Activated CD4-positive, alpha-beta memory T cell treated with anti-CD3 and anti-CD28 coated beads, Interleukin-2, amount 10 ng/mL, durations not matched to agents 7 days and 5 days (primary cell): ENCODE results near the gene RET. TPM values are rescaled to one million over a fixed set of nuclear protein-coding genes. Genes with fewer than 3 reads are reported as not detected.

Source experiments
- CTCF ChIA-PET: fragments of 350-600 bp; sonication (Branson Sonifier 250); formaldehyde crosslinking; loops from one replicate; lab custom pipeline; 2021; ENCODE audit warnings: antibody characterized with exemption, inconsistent platforms; lab: Charles Lee
- POLR2A ChIA-PET: fragments of 350-600 bp; sonication (Branson Sonifier 250); formaldehyde crosslinking; loops from one replicate; lab custom pipeline; 2021; ENCODE audit warnings: antibody characterized with exemption; lab: Charles Lee
- DNase-seq: peaks from one replicate; pipeline ENCODE4 v3.0.0-alpha.2; 2020
- H3K27ac Mint-ChIP-seq: one replicate; pipeline ENCODE4 v1.8.0; 2021; ENCODE audit warnings: mild to moderate bottlenecking, mixed read lengths
- H3K27me3 Mint-ChIP-seq: one replicate; pipeline ENCODE4 v1.8.0; 2021; ENCODE audit warnings: mixed read lengths
- H3K36me3 Mint-ChIP-seq: one replicate; pipeline ENCODE4 v1.8.0; 2021; ENCODE audit warnings: low read depth, mixed read lengths
- H3K4me1 Mint-ChIP-seq: one replicate; pipeline ENCODE4 v1.8.0; 2021; ENCODE audit warnings: mixed read lengths
- H3K4me3 Mint-ChIP-seq: one replicate; pipeline ENCODE4 v1.8.0; 2021; ENCODE audit warnings: mild to moderate bottlenecking, mixed read lengths
- H3K9me3 Mint-ChIP-seq: one replicate; pipeline ENCODE4 v1.8.0; 2021; ENCODE audit warnings: mixed read lengths
- total RNA-seq, 2 experiments: library from RNA; stranded (reverse); gene quantifications; one replicate each; pipeline ENCODE4 v1.2.3, GENCODE V29; 2021

RET gene
- under 1 TPM; 0.28 to 0.50 TPM for total RNA-seq

- CTCF ChIA-PET: no interaction called here
- H3K4me3 Mint-ChIP-seq: peak within 1 kb of the TSS; percentile 61
- no peaks in the 10 kb centered on the region for H3K36me3 Mint-ChIP-seq
- no peak within 1 kb of the TSS for H3K27ac Mint-ChIP-seq
- POLR2A ChIA-PET: interaction anchor here (0.5 kb wide), 1 partner anchor 347 kb away, joined by 3 read pairs; no protein-coding TSS in a partner anchor
- no peaks in the 10 kb centered on the region for H3K9me3 Mint-ChIP-seq
- H3K4me1 Mint-ChIP-seq: peaks cover 10% of the 10 kb centered on the region
- peaks cover 42% of the 10 kb centered on the region for H3K27me3 Mint-ChIP-seq
- peak; percentile 65 for DNase-seq
Observed at GRCh38 chr10:43076876-43077420, at the start of gene RET. Gene RET, plus strand, starts transcription at chr10:43077069. Its CDS starts 190 bp downstream, at chr10:43077259.

DNA sequence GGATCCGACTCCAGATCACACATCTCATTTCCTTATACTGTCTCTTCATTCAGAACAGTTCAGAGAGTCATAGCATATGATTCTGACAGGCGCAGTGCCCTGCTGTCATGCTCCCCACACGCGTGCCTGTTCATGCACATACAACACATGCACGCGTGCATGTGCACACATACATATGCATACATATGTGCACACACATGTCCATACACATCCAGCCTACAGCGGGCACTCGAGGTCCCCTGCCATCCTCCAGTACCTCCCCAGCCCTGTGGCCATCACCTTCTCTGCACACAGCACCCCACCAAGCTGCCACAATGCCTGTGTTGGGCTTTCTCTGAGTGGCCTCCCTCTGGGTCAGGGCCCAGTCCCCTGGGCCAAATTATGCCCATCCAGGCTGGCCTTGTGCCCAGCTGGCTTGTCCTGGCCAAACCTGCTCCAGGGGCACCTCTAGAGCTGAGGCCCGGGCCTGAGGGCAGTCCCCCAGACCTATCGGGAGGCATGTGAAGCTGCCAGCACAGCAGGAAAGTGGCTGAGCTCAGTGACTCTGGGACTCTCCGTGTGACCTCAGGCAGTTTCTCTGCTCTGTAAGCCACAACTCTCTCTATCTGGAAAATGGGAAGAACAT lies 49.4 kb upstream of the RET start:
- DNase-seq: no peak
- ChIA-PET CTCF (no interaction called here), POLR2A (no interaction called here)
- Mint-ChIP-seq H3K9me3 (peaks cover 2% of the 10 kb centered on the region), H3K4me1 (no peaks in the 10 kb centered on the region), H3K4me3 (no peak overlapping the region), H3K27ac (no peak overlapping the region), H3K27me3 (no peaks in the 10 kb centered on the region), H3K36me3 (no peaks in the 10 kb centered on the region)

DNA sequence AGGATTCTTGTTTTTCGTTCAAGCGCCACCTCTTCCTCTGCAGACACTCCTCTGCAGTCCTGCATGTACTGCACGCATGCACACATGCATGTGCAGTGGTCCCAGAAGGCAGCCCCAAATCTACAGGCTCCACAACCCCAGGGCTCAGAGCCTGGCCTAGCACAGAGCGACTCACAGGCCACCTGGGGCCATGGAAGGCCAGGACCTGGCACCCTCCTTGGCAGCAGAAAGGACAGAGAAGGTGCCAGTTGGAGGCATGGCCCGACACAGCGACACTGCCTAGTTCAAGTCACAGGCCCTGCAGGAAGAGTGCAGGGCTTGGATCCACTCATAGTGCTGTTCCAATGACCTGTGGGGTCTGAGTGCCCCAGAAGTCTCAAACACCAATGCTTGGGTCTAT lies 48.7 kb upstream of the RET start:
- Mint-ChIP-seq H3K4me3 (no peak overlapping the region), H3K4me1 (no peaks in the 10 kb centered on the region), H3K9me3 (peaks cover 9% of the 10 kb centered on the region), H3K36me3 (no peaks in the 10 kb centered on the region), H3K27ac (no peak overlapping the region), H3K27me3 (peaks cover 3% of the 10 kb centered on the region)
- DNase-seq: no peak
- CTCF ChIA-PET: no interaction called here
- POLR2A ChIA-PET: no interaction called here

- POLR2A ChIA-PET: no interaction called here
- CTCF ChIA-PET: no interaction called here
- H3K27me3 Mint-ChIP-seq: peaks cover 3% of the 10 kb centered on the region
- no peak overlapping the region for H3K4me3 Mint-ChIP-seq
- H3K4me1 Mint-ChIP-seq: no peaks in the 10 kb centered on the region
- H3K36me3 Mint-ChIP-seq: no peaks in the 10 kb centered on the region
- peaks cover 11% of the 10 kb centered on the region for H3K9me3 Mint-ChIP-seq
- DNase-seq: no peak
- no peak overlapping the region for H3K27ac Mint-ChIP-seq
Observed at GRCh38 chr10:43029043-43029442, 47.8 kb upstream of the RET start.

DNA sequence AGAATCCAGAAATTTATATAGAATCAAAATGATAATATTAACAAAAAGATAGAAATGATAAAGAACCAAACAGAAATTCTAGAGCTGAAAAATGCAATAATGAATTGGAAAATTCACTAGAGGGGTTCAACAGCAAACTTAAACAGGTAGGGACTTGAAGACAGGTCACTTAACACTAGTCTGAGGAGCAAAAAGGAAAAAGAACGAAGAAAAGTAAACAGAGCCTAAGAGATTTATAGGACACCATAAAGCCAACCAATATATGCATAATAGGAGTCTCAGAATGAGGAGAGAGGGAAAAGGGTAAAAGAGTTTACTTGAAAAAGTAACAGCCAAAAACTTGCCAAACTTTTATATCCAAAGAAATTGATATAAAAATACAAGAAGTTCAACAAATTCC lies 44.3 kb upstream of the RET start:
- H3K9me3 Mint-ChIP-seq: peaks cover 11% of the 10 kb centered on the region
- no peaks in the 10 kb centered on the region for H3K4me1 Mint-ChIP-seq
- H3K27ac Mint-ChIP-seq: no peak overlapping the region
- ChIA-PET CTCF (no interaction called here), POLR2A (interaction anchor here (0.6 kb wide), 1 partner anchor 426 kb away, joined by 3 read pairs; no protein-coding TSS in a partner anchor)
- no peaks in the 10 kb centered on the region for H3K36me3 Mint-ChIP-seq
- no peak overlapping the region for H3K4me3 Mint-ChIP-seq
- no peak for DNase-seq
- peaks cover 3% of the 10 kb centered on the region for H3K27me3 Mint-ChIP-seq

GRCh38 chr10:43035800-43036199 lies 41.1 kb upstream of the RET start:
- CTCF ChIA-PET: no interaction called here
- Mint-ChIP-seq H3K36me3 (no peaks in the 10 kb centered on the region), H3K4me3 (no peak overlapping the region), H3K9me3 (peaks cover 11% of the 10 kb centered on the region), H3K27me3 (peaks cover 3% of the 10 kb centered on the region), H3K4me1 (no peaks in the 10 kb centered on the region), H3K27ac (no peak overlapping the region)
- POLR2A ChIA-PET: no interaction called here
- no peak for DNase-seq

DNA sequence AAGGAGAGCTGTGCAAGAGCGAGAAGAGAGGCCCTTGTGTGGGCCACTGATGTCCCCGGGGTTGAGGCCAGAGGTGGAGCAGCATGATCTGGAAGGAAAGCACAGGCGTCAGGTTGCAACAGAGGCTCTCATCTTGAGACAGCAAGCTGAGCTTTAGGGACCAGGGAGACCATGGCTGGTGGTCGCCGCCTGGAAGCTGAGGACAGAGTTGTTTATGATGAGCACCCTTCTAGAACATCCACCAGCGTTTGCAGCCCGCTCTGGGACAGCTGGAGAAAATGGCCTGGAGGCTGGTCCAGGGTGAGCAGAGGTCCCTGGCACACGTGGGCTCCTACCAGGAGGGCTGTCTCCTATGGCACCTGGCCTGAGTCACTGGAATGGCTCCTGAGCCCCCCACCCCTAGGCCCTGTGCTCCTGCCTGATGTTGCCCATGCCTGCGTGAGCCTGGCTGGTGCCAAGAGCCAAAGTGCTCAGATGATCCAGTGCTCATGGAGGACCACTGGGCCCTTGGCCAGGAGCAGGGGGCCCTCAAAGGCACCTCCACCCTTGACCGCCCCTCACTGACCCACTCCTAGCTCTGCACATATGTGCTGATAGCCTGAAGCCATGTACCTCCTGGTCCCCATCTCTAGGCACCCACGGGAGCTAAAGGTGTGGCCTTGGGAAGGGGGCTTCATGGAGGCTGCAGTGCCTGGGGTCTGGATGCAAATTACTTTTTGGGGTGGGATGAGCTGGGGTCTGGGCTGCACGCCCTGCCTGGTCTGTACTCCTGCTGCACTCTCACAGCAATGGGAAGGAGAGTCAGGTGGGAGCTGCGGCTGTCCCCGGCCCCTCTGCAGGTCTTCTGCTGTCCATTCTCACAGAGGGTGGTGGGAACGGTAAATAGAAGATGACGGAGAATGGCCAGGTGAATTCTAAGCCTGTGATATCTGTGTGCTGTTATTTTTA lies 40.1 kb upstream of the RET start:
- DNase-seq: peak; percentile 13
- Mint-ChIP-seq H3K9me3 (peaks cover 11% of the 10 kb centered on the region), H3K4me1 (no peaks in the 10 kb centered on the region), H3K4me3 (no peak overlapping the region), H3K36me3 (no peaks in the 10 kb centered on the region), H3K27me3 (peaks cover 3% of the 10 kb centered on the region), H3K27ac (no peak overlapping the region)
- POLR2A ChIA-PET: no interaction called here
- CTCF ChIA-PET: no interaction called here

DNA sequence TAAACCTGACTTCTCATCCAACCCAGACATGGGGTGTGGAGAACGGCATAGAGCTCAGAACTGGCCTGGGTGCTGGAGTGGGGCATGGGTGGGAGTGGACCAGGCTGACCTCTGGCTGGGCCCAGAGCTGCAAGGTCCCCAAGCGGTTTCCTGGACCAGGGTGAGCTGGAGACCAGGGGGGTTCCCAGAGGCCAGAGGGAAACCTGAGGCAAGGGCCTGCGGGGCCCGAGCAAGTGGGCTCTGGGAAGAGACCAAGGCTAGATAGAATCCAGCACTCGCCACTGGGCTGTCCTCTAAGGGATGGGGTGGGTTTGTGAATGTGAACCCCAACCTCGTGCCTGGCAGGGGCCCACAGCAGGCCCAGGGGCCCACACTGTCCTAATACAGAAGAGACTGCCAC lies 39.4 kb upstream of the RET start:
- Mint-ChIP-seq H3K4me3 (no peak overlapping the region), H3K27ac (no peak overlapping the region), H3K36me3 (no peaks in the 10 kb centered on the region), H3K27me3 (peaks cover 3% of the 10 kb centered on the region), H3K9me3 (peaks cover 9% of the 10 kb centered on the region), H3K4me1 (no peaks in the 10 kb centered on the region)
- ChIA-PET POLR2A (no interaction called here), CTCF (no interaction called here)
- peak; percentile 11 for DNase-seq

GRCh38 chr10:43037942-43038782 lies 38.7 kb upstream of the RET start:
- CTCF ChIA-PET: no interaction called here
- peak; percentile 14 for DNase-seq
- no peak overlapping the region for H3K4me3 Mint-ChIP-seq
- no peaks in the 10 kb centered on the region for H3K36me3 Mint-ChIP-seq
- peaks cover 2% of the 10 kb centered on the region for H3K9me3 Mint-ChIP-seq
- no peak overlapping the region for H3K27ac Mint-ChIP-seq
- no peaks in the 10 kb centered on the region for H3K4me1 Mint-ChIP-seq
- no peaks in the 10 kb centered on the region for H3K27me3 Mint-ChIP-seq
- POLR2A ChIA-PET: no interaction called here

DNA sequence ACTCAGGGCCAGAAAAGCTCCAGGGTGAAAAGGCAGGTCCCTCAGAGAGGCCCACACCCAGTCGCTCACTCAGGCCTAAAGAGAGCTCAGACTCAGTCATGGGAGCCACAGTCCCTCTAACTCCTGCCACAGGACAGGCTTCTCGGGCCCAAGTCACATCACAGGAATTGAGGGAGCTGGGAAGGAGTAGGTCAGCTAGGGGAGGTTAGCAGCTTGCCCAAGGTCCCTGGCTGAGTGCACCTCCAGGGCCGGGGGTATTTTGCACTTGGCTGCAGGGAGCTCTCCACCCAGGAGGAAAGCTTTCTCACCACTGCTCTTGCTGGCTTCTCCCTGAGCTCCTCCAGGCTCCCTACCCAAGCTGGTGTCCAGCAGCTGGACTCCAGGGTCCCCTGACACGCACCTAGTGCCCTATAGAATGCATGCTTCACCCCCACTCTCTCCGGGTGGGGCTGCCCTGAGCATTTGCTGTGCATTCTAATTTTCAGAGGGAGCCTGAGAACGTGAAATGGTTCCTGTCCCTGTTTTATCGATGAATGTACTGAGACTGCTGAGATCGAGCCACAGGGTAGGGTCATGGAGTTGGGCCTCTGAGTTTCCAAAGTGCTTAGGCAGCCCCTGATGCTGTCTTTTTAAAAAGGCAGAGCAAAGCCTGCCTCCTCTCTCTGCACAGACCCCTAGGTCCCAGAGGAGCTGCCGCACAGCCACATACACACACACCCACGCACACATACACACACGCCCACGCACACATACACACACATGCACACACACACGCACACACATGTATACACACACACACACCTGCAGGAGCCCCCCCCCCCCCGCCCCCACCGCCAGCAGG lies 37.9 kb upstream of the RET start:
- Mint-ChIP-seq H3K4me3 (no peak overlapping the region), H3K4me1 (no peaks in the 10 kb centered on the region), H3K36me3 (no peaks in the 10 kb centered on the region), H3K27ac (no peak overlapping the region), H3K27me3 (no peaks in the 10 kb centered on the region), H3K9me3 (no peaks in the 10 kb centered on the region)
- ChIA-PET CTCF (no interaction called here), POLR2A (no interaction called here)
- DNase-seq: no peak

- Mint-ChIP-seq H3K4me3 (no peak overlapping the region), H3K27ac (no peak overlapping the region), H3K27me3 (no peaks in the 10 kb centered on the region), H3K9me3 (no peaks in the 10 kb centered on the region), H3K36me3 (no peaks in the 10 kb centered on the region), H3K4me1 (no peaks in the 10 kb centered on the region)
- peak; percentile 15 for DNase-seq
- ChIA-PET CTCF (no interaction called here), POLR2A (no interaction called here)
Observed at GRCh38 chr10:43039624-43040481, 37.0 kb upstream of the RET start.
